ENCODE data around the gene OBSCN. TPM values are rescaled to one million over a fixed set of nuclear protein-coding genes. Genes with fewer than 3 reads are reported as not detected.

The OBSCN gene
- total and polyA plus RNA-seq, 7 donors: 0.92 to 21.0 (median 13.1) TPM

DNA sequence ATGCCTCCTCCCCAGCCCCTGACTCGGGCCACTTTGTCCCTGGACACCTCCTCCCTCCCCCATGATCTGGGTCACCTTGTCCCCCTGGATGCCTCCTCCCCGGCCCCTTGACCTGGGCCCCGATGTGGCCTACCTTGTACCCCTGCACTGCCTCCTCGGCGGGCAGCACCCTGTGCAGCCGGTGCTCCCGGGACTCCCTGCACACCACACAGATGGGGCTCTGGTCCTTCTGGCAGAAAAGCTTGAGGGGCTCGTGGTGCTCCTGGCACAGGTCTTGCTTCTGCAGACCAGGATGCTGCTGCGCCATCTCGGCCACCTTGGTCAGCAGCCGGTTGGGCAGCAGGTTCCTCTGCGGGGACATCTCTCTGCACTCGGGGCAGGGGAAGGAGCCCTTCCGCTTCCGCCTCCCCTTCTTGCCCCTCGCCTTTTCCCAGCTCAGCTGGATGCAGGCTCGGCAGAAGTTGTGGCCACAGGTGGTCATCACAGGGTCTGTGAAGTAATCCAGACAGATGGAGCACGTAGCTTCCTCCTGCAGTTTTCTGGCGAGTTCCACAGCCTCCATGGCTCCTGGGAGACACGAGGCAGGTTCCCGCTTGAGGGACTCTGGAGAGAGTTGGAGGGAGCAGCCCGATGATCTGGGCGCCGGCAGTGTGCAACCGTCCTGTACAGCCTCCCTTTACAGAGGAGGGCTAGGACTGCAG is 206.8 kb downstream of the OBSCN start:
- intact Hi-C loops (cut with DNase I): no loop called here
- no peak for DNase-seq
- peaks cover 19 to 53% (median 47%) of the 10 kb centered on the region in 3 donors for H3K27me3 ChIP-seq

DNA sequence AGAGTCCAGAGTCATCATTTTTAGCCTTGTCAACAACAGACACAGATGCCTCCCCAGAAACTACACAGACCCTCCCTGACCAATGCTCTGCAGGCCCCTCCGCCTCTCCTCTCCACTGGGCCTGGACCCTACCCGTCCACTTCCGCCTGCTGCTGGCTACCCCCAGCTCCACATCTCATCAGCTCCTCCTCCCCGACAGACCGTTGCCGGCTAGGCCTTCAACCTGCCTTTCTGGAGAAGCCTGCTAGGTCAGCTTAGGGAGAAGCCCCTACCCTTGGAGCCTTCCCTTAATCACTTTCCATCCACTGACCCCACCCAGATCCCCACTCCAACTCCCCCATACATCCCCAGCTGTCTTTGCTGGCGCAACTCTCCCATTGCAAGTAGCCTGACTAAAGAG is 207.4 kb downstream of the OBSCN start:
- Histone ChIP-seq H3K4me3 (no peak overlapping the region), H3K4me1 (peaks cover 0 to 21% (median 16%) of the 10 kb centered on the region in 4 donors), H3K27ac (no peak overlapping the region), H3K9me3 (no peaks in the 10 kb centered on the region), H3K36me3 (no peaks in the 10 kb centered on the region), H3K27me3 (peaks cover 19 to 58% (median 47%) of the 10 kb centered on the region in 3 donors)
- intact Hi-C loops (cut with DNase I): no loop called here
- TF ChIP-seq, protein P1, sequence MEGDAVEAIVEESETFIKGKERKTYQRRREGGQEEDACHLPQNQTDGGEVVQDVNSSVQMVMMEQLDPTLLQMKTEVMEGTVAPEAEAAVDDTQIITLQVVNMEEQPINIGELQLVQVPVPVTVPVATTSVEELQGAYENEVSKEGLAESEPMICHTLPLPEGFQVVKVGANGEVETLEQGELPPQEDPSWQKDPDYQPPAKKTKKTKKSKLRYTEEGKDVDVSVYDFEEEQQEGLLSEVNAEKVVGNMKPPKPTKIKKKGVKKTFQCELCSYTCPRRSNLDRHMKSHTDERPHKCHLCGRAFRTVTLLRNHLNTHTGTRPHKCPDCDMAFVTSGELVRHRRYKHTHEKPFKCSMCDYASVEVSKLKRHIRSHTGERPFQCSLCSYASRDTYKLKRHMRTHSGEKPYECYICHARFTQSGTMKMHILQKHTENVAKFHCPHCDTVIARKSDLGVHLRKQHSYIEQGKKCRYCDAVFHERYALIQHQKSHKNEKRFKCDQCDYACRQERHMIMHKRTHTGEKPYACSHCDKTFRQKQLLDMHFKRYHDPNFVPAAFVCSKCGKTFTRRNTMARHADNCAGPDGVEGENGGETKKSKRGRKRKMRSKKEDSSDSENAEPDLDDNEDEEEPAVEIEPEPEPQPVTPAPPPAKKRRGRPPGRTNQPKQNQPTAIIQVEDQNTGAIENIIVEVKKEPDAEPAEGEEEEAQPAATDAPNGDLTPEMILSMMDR (IDR thresholded peaks at IDR 0.05): no peak
- TF ChIP-seq POLR2AphosphoS5 (IDR thresholded peaks at IDR 0.05) (no peak), POLR2A (IDR thresholded peaks at IDR 0.05) (no peak), EP300 (IDR thresholded peaks at IDR 0.05) (no peak)
- WGBS, 2 donors: 66 to 79% methylated on average over 7 of the region's 7 CpGs
- no peak for DNase-seq

More for the DNA sequence above, 206.8 kb downstream of the OBSCN start:
- Histone ChIP-seq H3K27ac (no peak overlapping the region), H3K4me3 (no peak overlapping the region), H3K36me3 (no peaks in the 10 kb centered on the region), H3K9me3 (no peaks in the 10 kb centered on the region), H3K4me1 (peaks cover 0 to 21% (median 16%) of the 10 kb centered on the region in 4 donors)
- 84 to 90% methylated on average over 25 of the region's 25 CpGs for WGBS, 2 donors
- TF ChIP-seq EP300 (IDR thresholded peaks at IDR 0.05): no peak
- no peak for TF ChIP-seq POLR2AphosphoS5 (IDR thresholded peaks at IDR 0.05)
- no peak for TF ChIP-seq POLR2A (IDR thresholded peaks at IDR 0.05)
- TF ChIP-seq, protein P1 (IDR thresholded peaks at IDR 0.05): no peak

DNA sequence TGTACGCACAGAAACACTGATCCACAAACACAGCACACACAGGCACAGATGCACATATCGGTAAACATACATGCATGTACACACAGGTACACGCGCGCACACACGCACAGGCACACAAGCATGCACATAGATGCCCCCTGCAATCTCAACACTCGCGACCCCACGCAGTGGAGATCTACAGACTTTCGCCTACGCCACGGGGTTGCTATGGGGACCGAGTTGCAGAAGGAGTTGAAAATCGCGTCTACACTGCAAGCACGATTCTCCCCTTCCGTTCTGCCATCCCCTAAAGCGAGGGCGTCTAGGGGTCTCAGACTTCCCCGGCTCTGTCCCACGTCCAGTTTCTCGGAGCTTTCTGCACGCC is 208.0 kb downstream of the OBSCN start:
- intact Hi-C loops (cut with DNase I): no loop called here
- peaks cover 0 to 21% (median 16%) of the 10 kb centered on the region in 4 donors for H3K4me1 ChIP-seq
- 20 to 29% methylated on average over 23 of the region's 23 CpGs for WGBS, 2 donors
- H3K27me3 ChIP-seq: peaks cover 19 to 63% (median 47%) of the 10 kb centered on the region in 3 donors
- DNase-seq: no peak
- H3K27ac ChIP-seq: no peak overlapping the region
- H3K9me3 ChIP-seq: no peaks in the 10 kb centered on the region
- H3K4me3 ChIP-seq: peak overlapping the region in 3 of 4 donors; percentile 21 to 44 (median 39)
- H3K36me3 ChIP-seq: no peaks in the 10 kb centered on the region
- TF ChIP-seq POLR2AphosphoS5 (IDR thresholded peaks at IDR 0.05): no peak
- TF ChIP-seq, protein P1 (IDR thresholded peaks at IDR 0.05): no peak
- no peak for TF ChIP-seq EP300 (IDR thresholded peaks at IDR 0.05)
- no peak for TF ChIP-seq POLR2A (IDR thresholded peaks at IDR 0.05)

DNA sequence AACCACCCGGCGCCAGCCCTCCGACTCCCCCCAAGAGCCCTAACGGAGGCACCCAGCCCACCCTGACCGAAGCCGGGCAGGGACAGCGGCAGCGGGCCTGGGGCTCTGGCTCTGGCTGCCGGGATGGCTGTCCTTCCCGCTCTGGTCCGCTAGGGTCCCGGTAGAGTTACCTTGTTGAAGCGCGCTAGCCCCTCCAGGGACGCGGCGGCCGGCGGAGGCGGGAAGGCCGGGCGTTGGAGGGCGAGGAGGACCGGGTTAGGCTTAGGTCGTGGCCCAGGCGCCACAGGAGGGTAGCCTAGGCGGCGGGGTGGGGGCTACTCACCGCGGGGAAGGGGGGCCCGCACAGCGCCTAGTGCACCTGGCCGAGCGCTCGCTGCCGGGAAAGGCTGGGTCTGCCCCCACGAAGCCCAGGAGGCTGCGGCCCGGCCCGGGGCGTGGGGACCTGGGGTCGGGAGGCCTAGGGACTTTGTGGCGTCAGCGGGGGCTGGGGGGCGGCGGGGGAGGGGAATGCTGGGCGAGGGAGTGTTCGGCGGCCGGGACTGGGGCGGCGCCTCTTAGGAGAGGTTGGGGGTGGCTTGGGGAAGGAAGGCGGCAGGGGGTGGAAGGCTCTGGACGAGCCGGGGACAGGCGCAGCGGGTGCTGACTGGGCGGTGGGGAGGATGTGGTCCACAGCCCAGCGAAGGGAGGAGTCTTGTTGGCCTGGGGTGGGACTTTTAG is 208.5 kb downstream of the OBSCN start, which contains the start of gene TRIM17:
TRIM17 (minus strand) TSS at position 645 of the 717 bp plus-strand sequence. CDS start 1,789 bp downstream, outside the sequence.
- TF ChIP-seq EP300 (IDR thresholded peaks at IDR 0.05) (no peak), POLR2A (IDR thresholded peaks at IDR 0.05) (no peak), POLR2AphosphoS5 (IDR thresholded peaks at IDR 0.05) (no peak)
- TF ChIP-seq, protein P1 (IDR thresholded peaks at IDR 0.05): peak in 1 of 4 experiments; percentile 13
- Histone ChIP-seq H3K4me1 (peaks cover 0 to 21% (median 16%) of the 10 kb centered on the region in 4 donors), H3K27ac (no peak within 1 kb of the TSS), H3K9me3 (no peaks in the 10 kb centered on the region), H3K4me3 (peak within 1 kb of the TSS; percentile 10 to 44 (median 30)), H3K36me3 (no peaks in the 10 kb centered on the region), H3K27me3 (peaks cover 19 to 69% (median 47%) of the 10 kb centered on the region in 3 donors)
- intact Hi-C loops (cut with DNase I): no loop called here
- no peak for DNase-seq
- 1 to 2% methylated on average over 59 of the region's 59 CpGs for WGBS, 2 donors

Measured in sigmoid colon (tissue), 7 donors.